GM23338 (cell line): ENCODE measurements around the gene RAB30. TPM values are rescaled to one million over a fixed set of nuclear protein-coding genes. Genes with fewer than 3 reads are reported as not detected.

Experiments used
- ATAC-seq: fragments of 200-7000 bp; cut with Tn5 transposase; 3 replicates; pipeline ENCODE4 v1.9.1; 2020
- DNase-seq: peaks from one replicate; pipeline ENCODE4 v3.0.0-alpha.2; 2015; ENCODE audit warnings: low spot score
- H2AFZ ChIP-seq: fragments of 200-600 bp; sonication (generic); 2 replicates; pipeline ENCODE4 v1.8.0; 2016; ENCODE audit warnings: antibody characterized with exemption, mild to moderate bottlenecking, moderate library complexity
- H3F3A ChIP-seq: fragments of 200-600 bp; sonication (generic); replicated peaks from 2 replicates; pipeline ENCODE4 v1.8.0; 2017; ENCODE audit warnings: antibody characterized with exemption, mixed run types, low read depth
- H3K27ac ChIP-seq: fragments of 200-600 bp; sonication (generic); 2 replicates; pipeline ENCODE4 v1.6.1; 2016; ENCODE audit warnings: low read depth
- H3K27me3 ChIP-seq: fragments of 200-600 bp; sonication (generic); 2 replicates; pipeline ENCODE4 v1.8.0; 2016; ENCODE audit warnings: mild to moderate bottlenecking, mixed run types, moderate library complexity; ENCODE audit not compliant: insufficient read depth
- H3K36me3 ChIP-seq: fragments of 200-600 bp; sonication (generic); 2 replicates; pipeline ENCODE4 v1.8.0; 2016; ENCODE audit warnings: mild to moderate bottlenecking; ENCODE audit not compliant: insufficient read depth
- H3K4me1 ChIP-seq: fragments of 200-600 bp; sonication (generic); 2 replicates; pipeline ENCODE4 v1.8.0; 2016; ENCODE audit warnings: mild to moderate bottlenecking, moderate library complexity; ENCODE audit not compliant: insufficient read depth
- H3K4me2 ChIP-seq: fragments of 200-600 bp; sonication (generic); 2 replicates; pipeline ENCODE4 v1.7.1; 2017; ENCODE audit warnings: mixed run types
- H3K4me3 ChIP-seq: fragments of 200-600 bp; sonication (generic); 2 replicates; pipeline ENCODE4 v1.6.1; 2016; ENCODE audit warnings: mixed run types
- H3K79me2 ChIP-seq: fragments of 200-600 bp; sonication (generic); replicated peaks from 2 replicates; pipeline ENCODE4 v1.8.0; 2017; ENCODE audit warnings: mild to moderate bottlenecking; ENCODE audit not compliant: insufficient read depth
- H3K9me2 ChIP-seq: fragments of 200-600 bp; sonication (generic); 2 replicates; pipeline ENCODE4 v1.8.0; 2017; ENCODE audit not compliant: insufficient read depth
- H4K20me1 ChIP-seq: fragments of 200-600 bp; sonication (generic); replicated peaks from 2 replicates; pipeline ENCODE4 v1.8.0; 2017; ENCODE audit warnings: mild to moderate bottlenecking; ENCODE audit not compliant: insufficient read depth
- H3K27ac Mint-ChIP-seq: 2 replicates; pipeline ENCODE4 v1.8.0; 2020; ENCODE audit warnings: inconsistent platforms, mild to moderate bottlenecking, moderate library complexity, mixed read lengths
- H3K27me3 Mint-ChIP-seq: 3 replicates; pipeline ENCODE4 v1.8.0; 2022; ENCODE audit warnings: low read depth, mild to moderate bottlenecking, moderate library complexity, mixed read lengths, inconsistent platforms; ENCODE audit not compliant: insufficient read depth, poor library complexity
- H3K36me3 Mint-ChIP-seq: 3 replicates; pipeline ENCODE4 v1.8.0; 2021; ENCODE audit warnings: low read depth, mild to moderate bottlenecking, inconsistent platforms, moderate library complexity, mixed read lengths
- H3K4me1 Mint-ChIP-seq: 3 replicates; pipeline ENCODE4 v1.8.0; 2020; ENCODE audit warnings: mild to moderate bottlenecking, inconsistent platforms, mixed read lengths
- H3K4me3 Mint-ChIP-seq: 3 replicates; pipeline ENCODE4 v1.8.0; 2021; ENCODE audit warnings: moderate library complexity, mild to moderate bottlenecking, inconsistent platforms, mixed read lengths
- H3K9me3 Mint-ChIP-seq: 3 replicates; pipeline ENCODE4 v1.8.0; 2020; ENCODE audit warnings: moderate library complexity, mild to moderate bottlenecking, inconsistent platforms, mixed read lengths
- EZH2 ChIP-seq: fragments of 200-600 bp; sonication (generic); IDR thresholded peaks from one replicate; pipeline ENCODE4 v1.8.0; 2017; ENCODE audit warnings: antibody characterized with exemption, mild to moderate bottlenecking, low read depth; ENCODE audit not compliant: unreplicated experiment
- JUNB ChIP-seq: IDR thresholded peaks from one replicate; pipeline ENCODE4 v1.6.1; 2016; ENCODE audit warnings: antibody characterized with exemption; ENCODE audit not compliant: unreplicated experiment
- STAT1 ChIP-seq: IDR thresholded peaks from one replicate; pipeline ENCODE4 v1.6.1; 2016; ENCODE audit warnings: antibody characterized with exemption; ENCODE audit not compliant: unreplicated experiment
- ZNF331 ChIP-seq: fragments of 250-450 bp; sonication (Bioruptor Pico); IDR thresholded peaks from 2 replicates; pipeline ENCODE4 v1.5.0; 2020; ENCODE audit warnings: low read depth, mild to moderate bottlenecking, moderate library complexity
- polyA plus RNA-seq: library from polyadenylated mRNA; unstranded; fragments of >200 nt; fragmentation: Nextera tagmentation; extraction: Ambion mirVana; gene quantifications from 2 replicates; pipeline ENCODE4 v1.2.1, GENCODE V29; 2016
- total RNA-seq: library from RNA; depleted of rRNA; stranded (reverse); fragments of >200 nt; shearing (Covaris generic); gene quantifications from 2 replicates; pipeline ENCODE4 v1.2.3, GENCODE V29; 2014
- TF ChIP-seq, protein P1 (sequence below), 2 experiments: fragments of 200-600 bp in 1 of 2; sonication (generic) in 1 of 2; conservative IDR thresholded peaks; 2 replicates each; pipeline versions ENCODE4 v1.5.1 to v1.6.1; 2016 to 2017; ENCODE audit warnings: antibody characterized with exemption in 2 of 2, low read depth in 2 of 2, mild to moderate bottlenecking in 2 of 2, moderate library complexity in 1 of 2
- TF ChIP-seq, protein P2 (sequence below): fragments of 250-450 bp; sonication (Bioruptor Pico); IDR thresholded peaks from 2 replicates; pipeline ENCODE4 v1.5.0; 2020; ENCODE audit warnings: mild to moderate bottlenecking, moderate library complexity

Gene RAB30
- total and polyA plus RNA-seq, 2 experiments from 2014 or later = 3.3 to 6.6 TPM

DNA sequence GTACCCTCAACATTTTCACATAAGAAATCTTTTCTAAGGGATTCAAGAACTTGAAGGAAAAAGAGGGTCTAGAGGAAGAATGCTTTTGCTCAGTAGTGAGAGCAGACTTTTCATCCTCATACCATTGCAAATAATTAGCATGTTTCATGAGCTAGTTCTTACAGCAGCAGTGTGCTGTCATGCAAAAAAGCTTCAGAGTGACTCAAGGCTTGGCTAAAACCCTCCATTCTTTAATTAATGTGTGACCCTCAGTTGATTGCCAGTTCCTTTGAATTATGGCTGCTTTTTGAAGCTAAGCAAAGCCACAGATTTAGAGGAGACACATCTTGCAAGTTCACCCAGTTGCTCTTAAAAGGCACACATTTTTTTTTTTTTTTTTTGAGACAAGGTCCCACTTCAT lies 48.6 kb upstream of the RAB30 start:
- H3K27me3 ChIP-seq = no peaks in the 10 kb centered on the region
- no peaks in the 10 kb centered on the region for H3K36me3 Mint-ChIP-seq
- no peaks in the 10 kb centered on the region for H3F3A ChIP-seq
- no peaks in the 10 kb centered on the region for H3K79me2 ChIP-seq
- no peak overlapping the region for H3K4me2 ChIP-seq
- H3K27me3 Mint-ChIP-seq = no peaks in the 10 kb centered on the region
- peak overlapping the region; percentile 81 for H2AFZ ChIP-seq
- ATAC-seq (no peak), DNase-seq (no peak)
- TF ChIP-seq STAT1 (no peak), JUNB (no peak)
- TF ChIP-seq, protein P1, sequence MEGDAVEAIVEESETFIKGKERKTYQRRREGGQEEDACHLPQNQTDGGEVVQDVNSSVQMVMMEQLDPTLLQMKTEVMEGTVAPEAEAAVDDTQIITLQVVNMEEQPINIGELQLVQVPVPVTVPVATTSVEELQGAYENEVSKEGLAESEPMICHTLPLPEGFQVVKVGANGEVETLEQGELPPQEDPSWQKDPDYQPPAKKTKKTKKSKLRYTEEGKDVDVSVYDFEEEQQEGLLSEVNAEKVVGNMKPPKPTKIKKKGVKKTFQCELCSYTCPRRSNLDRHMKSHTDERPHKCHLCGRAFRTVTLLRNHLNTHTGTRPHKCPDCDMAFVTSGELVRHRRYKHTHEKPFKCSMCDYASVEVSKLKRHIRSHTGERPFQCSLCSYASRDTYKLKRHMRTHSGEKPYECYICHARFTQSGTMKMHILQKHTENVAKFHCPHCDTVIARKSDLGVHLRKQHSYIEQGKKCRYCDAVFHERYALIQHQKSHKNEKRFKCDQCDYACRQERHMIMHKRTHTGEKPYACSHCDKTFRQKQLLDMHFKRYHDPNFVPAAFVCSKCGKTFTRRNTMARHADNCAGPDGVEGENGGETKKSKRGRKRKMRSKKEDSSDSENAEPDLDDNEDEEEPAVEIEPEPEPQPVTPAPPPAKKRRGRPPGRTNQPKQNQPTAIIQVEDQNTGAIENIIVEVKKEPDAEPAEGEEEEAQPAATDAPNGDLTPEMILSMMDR (conservative IDR thresholded peaks at IDR 0.05; ENCODE audit: low read depth in 2 of 2) = no peak
- H3K4me1 ChIP-seq = no peaks in the 10 kb centered on the region
- H4K20me1 ChIP-seq = no peaks in the 10 kb centered on the region
- H3K4me1 Mint-ChIP-seq = no peaks in the 10 kb centered on the region; the same call in 2 of the 3 replicates
- no peaks in the 10 kb centered on the region; the same call in 2 of the 3 replicates for H3K9me3 Mint-ChIP-seq
- H3K27ac ChIP-seq = no peak overlapping the region
- H3K9me2 ChIP-seq = no peaks in the 10 kb centered on the region
- H3K4me3 Mint-ChIP-seq = no peak overlapping the region
- H3K4me3 ChIP-seq = no peak overlapping the region
- H3K27ac Mint-ChIP-seq = no peak overlapping the region; the same call in 1 of the 2 replicates
- no peaks in the 10 kb centered on the region for H3K36me3 ChIP-seq

DNA sequence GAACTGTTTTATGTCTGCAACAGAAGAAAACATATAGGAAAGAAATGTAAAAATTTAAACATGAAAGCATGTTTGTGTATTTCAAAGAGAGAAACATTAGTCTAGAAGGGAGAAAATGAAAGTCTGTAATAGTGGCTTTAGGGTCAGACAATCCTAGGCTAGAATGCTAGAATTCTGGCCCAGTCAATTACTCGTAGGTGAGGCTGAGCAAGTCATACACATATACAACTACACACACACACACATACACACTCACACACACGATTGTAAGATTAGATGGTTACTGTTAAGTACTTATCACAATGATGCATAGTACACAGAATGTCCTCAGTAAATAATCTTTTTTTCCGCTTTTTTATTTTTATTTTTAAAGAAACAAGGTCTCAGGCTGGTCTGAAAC lies 47.5 kb upstream of the RAB30 start:
- ATAC-seq = no peak
- Mint-ChIP-seq H3K27ac (no peak overlapping the region), H3K27me3 (no peaks in the 10 kb centered on the region), H3K36me3 (no peaks in the 10 kb centered on the region), H3K9me3 (no peaks in the 10 kb centered on the region; the same call in 2 of the 3 replicates), H3K4me3 (no peak overlapping the region), H3K4me1 (no peaks in the 10 kb centered on the region; the same call in 2 of the 3 replicates)
- no peak overlapping the region for H3K4me3 ChIP-seq
- DNase-seq = no peak
- H3K4me2 ChIP-seq = no peak overlapping the region
- no peaks in the 10 kb centered on the region for H3K27me3 ChIP-seq
- no peak overlapping the region for H2AFZ ChIP-seq
- no peaks in the 10 kb centered on the region for H3K36me3 ChIP-seq
- no peaks in the 10 kb centered on the region for H3K9me2 ChIP-seq
- no peaks in the 10 kb centered on the region for H3K79me2 ChIP-seq
- no peak overlapping the region for H3K27ac ChIP-seq
- TF ChIP-seq, protein P2, sequence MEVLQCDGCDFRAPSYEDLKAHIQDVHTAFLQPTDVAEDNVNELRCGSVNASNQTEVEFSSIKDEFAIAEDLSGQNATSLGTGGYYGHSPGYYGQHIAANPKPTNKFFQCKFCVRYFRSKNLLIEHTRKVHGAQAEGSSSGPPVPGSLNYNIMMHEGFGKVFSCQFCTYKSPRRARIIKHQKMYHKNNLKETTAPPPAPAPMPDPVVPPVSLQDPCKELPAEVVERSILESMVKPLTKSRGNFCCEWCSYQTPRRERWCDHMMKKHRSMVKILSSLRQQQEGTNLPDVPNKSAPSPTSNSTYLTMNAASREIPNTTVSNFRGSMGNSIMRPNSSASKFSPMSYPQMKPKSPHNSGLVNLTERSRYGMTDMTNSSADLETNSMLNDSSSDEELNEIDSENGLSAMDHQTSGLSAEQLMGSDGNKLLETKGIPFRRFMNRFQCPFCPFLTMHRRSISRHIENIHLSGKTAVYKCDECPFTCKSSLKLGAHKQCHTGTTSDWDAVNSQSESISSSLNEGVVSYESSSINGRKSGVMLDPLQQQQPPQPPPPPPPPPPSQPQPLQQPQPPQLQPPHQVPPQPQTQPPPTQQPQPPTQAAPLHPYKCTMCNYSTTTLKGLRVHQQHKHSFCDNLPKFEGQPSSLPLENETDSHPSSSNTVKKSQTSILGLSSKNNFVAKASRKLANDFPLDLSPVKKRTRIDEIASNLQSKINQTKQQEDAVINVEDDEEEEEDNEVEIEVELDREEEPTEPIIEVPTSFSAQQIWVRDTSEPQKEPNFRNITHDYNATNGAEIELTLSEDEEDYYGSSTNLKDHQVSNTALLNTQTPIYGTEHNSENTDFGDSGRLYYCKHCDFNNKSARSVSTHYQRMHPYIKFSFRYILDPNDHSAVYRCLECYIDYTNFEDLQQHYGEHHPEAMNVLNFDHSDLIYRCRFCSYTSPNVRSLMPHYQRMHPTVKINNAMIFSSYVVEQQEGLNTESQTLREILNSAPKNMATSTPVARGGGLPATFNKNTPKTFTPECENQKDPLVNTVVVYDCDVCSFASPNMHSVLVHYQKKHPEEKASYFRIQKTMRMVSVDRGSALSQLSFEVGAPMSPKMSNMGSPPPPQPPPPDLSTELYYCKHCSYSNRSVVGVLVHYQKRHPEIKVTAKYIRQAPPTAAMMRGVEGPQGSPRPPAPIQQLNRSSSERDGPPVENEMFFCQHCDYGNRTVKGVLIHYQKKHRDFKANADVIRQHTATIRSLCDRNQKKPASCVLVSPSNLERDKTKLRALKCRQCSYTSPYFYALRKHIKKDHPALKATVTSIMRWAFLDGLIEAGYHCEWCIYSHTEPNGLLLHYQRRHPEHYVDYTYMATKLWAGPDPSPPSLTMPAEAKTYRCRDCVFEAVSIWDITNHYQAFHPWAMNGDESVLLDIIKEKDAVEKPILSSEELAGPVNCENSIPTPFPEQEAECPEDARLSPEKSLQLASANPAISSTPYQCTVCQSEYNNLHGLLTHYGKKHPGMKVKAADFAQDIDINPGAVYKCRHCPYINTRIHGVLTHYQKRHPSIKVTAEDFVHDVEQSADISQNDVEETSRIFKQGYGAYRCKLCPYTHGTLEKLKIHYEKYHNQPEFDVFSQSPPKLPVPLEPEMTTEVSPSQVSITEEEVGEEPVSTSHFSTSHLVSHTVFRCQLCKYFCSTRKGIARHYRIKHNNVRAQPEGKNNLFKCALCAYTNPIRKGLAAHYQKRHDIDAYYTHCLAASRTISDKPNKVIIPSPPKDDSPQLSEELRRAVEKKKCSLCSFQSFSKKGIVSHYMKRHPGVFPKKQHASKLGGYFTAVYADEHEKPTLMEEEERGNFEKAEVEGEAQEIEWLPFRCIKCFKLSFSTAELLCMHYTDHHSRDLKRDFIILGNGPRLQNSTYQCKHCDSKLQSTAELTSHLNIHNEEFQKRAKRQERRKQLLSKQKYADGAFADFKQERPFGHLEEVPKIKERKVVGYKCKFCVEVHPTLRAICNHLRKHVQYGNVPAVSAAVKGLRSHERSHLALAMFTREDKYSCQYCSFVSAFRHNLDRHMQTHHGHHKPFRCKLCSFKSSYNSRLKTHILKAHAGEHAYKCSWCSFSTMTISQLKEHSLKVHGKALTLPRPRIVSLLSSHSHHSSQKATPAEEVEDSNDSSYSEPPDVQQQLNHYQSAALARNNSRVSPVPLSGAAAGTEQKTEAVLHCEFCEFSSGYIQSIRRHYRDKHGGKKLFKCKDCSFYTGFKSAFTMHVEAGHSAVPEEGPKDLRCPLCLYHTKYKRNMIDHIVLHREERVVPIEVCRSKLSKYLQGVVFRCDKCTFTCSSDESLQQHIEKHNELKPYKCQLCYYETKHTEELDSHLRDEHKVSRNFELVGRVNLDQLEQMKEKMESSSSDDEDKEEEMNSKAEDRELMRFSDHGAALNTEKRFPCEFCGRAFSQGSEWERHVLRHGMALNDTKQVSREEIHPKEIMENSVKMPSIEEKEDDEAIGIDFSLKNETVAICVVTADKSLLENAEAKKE (CRISPR knock-in tag) = no peak
- no peak for TF ChIP-seq ZNF331 (CRISPR knock-in tag)
- no peak for TF ChIP-seq EZH2
- TF ChIP-seq, protein P1 (conservative IDR thresholded peaks at IDR 0.05; ENCODE audit: low read depth in 2 of 2) = no peak
- H4K20me1 ChIP-seq = no peaks in the 10 kb centered on the region
- H3K4me1 ChIP-seq = no peaks in the 10 kb centered on the region
- H3F3A ChIP-seq = no peaks in the 10 kb centered on the region
